ENCODE data around the gene TRAF3. TPM values are rescaled to one million over a fixed set of nuclear protein-coding genes. Genes with fewer than 3 reads are reported as not detected.

Gene TRAF3
- total RNA-seq, 6 experiments from 2014 or later: 19.9 to 28.8 (median 22.6) TPM

GRCh38 chr14:102948698-102949061 is 171.4 kb downstream of the TRAF3 start:
- Mint-ChIP-seq H3K9me3 (no peaks in the 10 kb centered on the region), H3K36me3 (ENCODE audit: low read depth) (peaks cover 21% of the 10 kb centered on the region), H3K4me1 (ENCODE audit: low read depth) (peaks cover 12% of the 10 kb centered on the region), H3K27me3 (ENCODE audit: insufficient read depth) (peaks cover 6% of the 10 kb centered on the region), H3K27ac (peak overlapping the region; percentile 86), H3K4me3 (no peak overlapping the region)
- TF ChIP-seq, protein P1, sequence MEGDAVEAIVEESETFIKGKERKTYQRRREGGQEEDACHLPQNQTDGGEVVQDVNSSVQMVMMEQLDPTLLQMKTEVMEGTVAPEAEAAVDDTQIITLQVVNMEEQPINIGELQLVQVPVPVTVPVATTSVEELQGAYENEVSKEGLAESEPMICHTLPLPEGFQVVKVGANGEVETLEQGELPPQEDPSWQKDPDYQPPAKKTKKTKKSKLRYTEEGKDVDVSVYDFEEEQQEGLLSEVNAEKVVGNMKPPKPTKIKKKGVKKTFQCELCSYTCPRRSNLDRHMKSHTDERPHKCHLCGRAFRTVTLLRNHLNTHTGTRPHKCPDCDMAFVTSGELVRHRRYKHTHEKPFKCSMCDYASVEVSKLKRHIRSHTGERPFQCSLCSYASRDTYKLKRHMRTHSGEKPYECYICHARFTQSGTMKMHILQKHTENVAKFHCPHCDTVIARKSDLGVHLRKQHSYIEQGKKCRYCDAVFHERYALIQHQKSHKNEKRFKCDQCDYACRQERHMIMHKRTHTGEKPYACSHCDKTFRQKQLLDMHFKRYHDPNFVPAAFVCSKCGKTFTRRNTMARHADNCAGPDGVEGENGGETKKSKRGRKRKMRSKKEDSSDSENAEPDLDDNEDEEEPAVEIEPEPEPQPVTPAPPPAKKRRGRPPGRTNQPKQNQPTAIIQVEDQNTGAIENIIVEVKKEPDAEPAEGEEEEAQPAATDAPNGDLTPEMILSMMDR (IDR thresholded peaks at IDR 0.05): no peak
- DNase-seq: no peak

DNA sequence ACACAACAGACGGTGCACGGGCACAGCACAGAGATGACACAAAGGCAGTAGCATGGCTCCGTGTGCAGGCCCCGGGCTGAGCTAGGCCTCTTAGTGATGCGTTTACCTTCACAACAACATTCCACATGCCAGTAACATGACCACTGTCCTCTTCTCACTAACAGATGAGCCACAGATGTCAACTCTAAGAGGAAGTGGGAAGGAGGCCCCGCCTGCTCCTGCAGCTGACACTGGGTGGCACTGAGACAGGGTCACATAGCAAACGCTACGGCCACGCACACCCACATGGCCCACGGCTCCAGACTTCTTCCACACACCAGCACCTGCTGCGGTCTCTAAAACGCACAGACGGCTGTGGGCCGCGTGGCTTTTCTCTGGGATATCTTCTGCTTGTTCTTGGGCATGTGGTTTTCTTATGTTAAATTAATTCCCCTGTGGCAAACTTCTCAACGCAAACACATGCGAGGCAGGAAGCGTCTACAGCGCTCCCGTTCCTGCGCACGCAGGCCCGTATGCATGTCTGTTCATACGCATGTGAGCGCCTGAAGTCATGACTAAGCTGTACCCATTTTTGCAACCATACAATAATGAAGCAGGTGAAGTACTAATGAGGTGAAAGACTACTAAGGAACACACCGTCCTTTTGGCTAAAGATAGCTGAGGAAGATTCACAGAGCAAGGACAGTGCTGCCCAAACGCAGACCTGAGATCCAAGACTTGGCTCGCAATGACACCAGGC is 172.0 kb downstream of the TRAF3 start:
- TF ChIP-seq, protein P1 (IDR thresholded peaks at IDR 0.05): no peak
- Mint-ChIP-seq H3K4me3 (no peak overlapping the region), H3K36me3 (ENCODE audit: low read depth) (peaks cover 21% of the 10 kb centered on the region), H3K9me3 (no peaks in the 10 kb centered on the region), H3K27me3 (ENCODE audit: insufficient read depth) (peaks cover 4% of the 10 kb centered on the region), H3K27ac (peak overlapping the region; percentile 86), H3K4me1 (ENCODE audit: low read depth) (peaks cover 12% of the 10 kb centered on the region)
- peak; percentile 81 for DNase-seq

GRCh38 chr14:102949801-102950451 is 172.7 kb downstream of the TRAF3 start:
- peaks cover 4% of the 10 kb centered on the region; the same call in 1 of the 2 replicates for H3K27me3 Mint-ChIP-seq (ENCODE audit: insufficient read depth)
- peak overlapping the region; percentile 86 for H3K27ac Mint-ChIP-seq
- H3K4me1 Mint-ChIP-seq (ENCODE audit: low read depth): peaks cover 12% of the 10 kb centered on the region
- DNase-seq: no peak
- TF ChIP-seq, protein P1 (IDR thresholded peaks at IDR 0.05): no peak
- H3K4me3 Mint-ChIP-seq: no peak overlapping the region
- peaks cover 21% of the 10 kb centered on the region for H3K36me3 Mint-ChIP-seq (ENCODE audit: low read depth)
- H3K9me3 Mint-ChIP-seq: no peaks in the 10 kb centered on the region

DNA sequence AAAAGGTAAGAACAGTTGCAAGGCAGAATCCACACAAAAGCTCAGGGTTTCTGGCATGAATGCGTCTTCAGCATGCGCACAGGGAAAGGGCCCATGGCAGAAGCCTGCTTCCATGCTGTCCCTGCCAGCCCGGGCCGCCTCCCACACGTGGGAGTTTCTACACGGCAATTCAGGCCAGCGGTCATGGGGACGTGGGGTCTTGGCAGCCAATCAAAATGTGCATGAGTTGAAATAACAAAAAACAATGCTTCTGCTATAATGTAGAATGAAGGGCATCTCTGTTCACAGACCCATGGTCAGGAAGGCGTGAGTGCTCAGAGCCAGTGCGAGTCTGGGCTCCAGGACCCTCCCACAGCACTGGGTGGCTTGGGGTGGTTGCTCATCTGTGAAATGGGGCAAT is 173.8 kb downstream of the TRAF3 start:
- Mint-ChIP-seq H3K4me3 (no peak overlapping the region), H3K4me1 (ENCODE audit: low read depth) (peaks cover 12% of the 10 kb centered on the region), H3K27me3 (ENCODE audit: insufficient read depth) (peaks cover 4% of the 10 kb centered on the region; the same call in 1 of the 2 replicates), H3K36me3 (ENCODE audit: low read depth) (peaks cover 14% of the 10 kb centered on the region), H3K27ac (no peak overlapping the region), H3K9me3 (no peaks in the 10 kb centered on the region)
- TF ChIP-seq, protein P1 (IDR thresholded peaks at IDR 0.05): no peak
- no peak for DNase-seq

GRCh38 chr14:102951799-102952198 is 174.6 kb downstream of the TRAF3 start:
- H3K4me1 Mint-ChIP-seq (ENCODE audit: low read depth): peaks cover 12% of the 10 kb centered on the region
- DNase-seq: no peak

More at GRCh38 chr14:102951799-102952198, 174.6 kb downstream of the TRAF3 start:
- Mint-ChIP-seq H3K27ac (no peak overlapping the region), H3K27me3 (ENCODE audit: insufficient read depth) (peaks cover 4% of the 10 kb centered on the region; the same call in 1 of the 2 replicates), H3K9me3 (no peaks in the 10 kb centered on the region), H3K36me3 (ENCODE audit: low read depth) (peaks cover 17% of the 10 kb centered on the region), H3K4me3 (no peak overlapping the region)
- TF ChIP-seq, protein P1 (IDR thresholded peaks at IDR 0.05): no peak
